NCI-H2081 treated with DMSO at 0.1 percent for 48 hours (cell line): ENCODE measurements around the gene N4BP2.

ENCODE experiments used
- DNase-seq: peaks from one replicate; lab custom pipeline; 2025; lab: John Stamatoyannopoulos, UW

The N4BP2 gene

DNA sequence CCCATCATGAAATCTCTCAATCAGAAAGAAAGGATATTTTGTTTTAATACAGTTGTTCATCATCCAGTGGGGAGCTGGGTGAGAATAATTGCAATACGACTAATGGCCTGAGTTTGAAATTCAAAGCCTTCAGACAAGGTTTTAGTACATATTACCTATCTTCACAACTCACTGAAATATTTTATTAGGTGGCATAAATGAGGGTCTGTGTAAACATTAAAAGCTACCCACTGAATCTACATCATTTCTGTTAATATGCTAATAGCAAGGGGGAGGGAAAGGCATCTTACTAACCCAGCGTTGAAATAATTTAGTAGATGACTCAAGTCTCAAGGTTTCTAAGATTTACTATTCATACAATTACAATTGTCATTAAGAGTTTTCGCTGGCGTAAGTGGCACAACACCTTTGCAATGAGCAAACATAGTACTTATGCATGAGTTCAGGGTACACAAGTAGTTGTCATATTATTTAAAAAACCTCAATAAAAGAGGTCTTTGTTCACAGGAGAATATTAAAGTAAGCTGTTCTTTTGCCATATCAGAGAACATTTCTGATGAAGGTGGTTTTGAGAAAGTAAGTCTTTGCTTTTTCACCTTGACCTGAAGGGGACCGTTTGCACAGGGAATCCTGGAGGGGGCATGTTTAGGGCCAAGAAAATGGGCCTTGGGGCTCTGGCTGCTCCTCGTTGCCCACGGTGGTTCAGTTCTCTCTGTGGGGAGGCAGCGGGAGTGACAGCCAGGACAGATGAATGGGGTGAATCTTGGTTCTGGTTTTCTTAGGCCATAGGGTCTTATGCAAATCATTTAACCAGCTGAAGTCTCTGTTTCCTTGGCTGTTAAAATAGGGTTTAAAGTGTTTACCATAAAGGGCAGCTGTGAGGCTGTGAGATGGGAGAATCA is 135.7 kb downstream of the N4BP2 start:
- no peak for DNase-seq

DNA sequence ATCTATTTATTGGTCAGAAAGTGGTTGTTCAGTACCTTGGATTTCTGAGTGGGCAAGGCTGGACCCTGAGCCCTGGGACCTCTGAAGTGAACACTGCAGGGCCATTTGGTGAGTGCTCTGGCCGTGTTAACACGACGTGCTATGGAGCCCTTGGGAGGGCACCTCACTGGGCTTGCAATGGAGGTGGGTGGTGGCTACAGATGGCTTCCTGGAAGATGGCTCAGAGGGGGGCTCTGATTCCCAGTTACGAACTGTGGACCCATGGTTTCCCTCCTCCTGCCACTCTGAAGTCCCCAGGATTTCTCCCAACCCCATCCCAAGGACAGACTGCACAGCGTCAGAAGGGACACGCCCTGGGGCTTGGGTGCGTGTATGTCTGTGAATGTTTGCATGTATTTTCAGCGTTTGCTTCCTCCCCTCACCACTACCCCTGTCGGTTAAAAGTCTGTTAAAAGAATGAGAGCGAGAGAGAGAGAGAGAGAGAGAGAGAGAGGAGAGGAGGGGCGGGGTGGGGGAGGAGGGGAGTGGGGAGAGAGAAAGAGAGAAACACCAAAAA is 136.4 kb downstream of the N4BP2 start:
- DNase-seq, result no peak

DNA sequence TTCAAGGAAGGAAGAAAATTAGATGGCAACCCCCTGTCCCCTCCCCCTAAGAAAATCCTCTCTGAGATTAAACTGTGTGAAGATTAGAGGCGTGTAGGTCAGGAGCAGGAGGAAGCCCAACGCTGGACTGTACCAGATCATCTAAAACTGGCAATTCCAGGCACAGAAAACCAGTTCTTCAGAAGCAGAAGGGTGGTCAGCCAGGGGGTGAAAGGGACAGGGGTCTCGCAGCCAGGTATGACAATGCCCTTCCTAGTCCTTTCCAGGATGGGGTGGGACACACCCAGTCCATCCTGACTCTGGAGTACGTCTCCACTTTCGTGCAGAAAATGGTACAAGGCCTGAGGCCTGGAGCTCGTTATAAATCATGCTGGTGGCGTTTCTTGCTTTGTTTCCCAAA is 136.9 kb downstream of the N4BP2 start:
- no peak for DNase-seq

DNA sequence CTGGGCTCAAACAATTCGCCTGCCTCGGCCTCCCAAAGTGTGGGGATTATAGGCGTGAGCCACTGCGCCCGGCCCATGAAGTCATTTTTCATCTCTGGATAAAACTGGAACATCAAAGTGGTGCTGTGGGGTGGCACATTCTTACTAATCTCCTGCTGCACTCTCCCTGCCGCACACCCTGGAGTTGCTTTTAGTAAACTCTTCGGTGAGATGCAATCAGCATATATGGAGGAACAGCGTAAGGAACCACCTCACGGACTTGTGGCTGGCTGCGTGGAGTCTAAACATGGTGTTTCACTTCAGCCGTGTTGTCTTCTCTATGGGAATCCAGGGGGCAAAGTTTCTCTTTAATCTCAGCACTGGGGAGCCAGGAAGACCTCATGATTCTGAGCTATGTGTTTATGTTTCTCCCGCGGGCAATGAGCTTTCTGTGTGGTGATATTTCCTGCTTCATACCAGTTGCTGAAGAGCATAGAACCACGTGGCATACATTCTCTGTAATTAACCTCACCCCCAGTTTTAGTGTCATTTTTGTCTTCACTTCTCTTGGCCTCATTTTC is 138.0 kb downstream of the N4BP2 start:
- no peak for DNase-seq

DNA sequence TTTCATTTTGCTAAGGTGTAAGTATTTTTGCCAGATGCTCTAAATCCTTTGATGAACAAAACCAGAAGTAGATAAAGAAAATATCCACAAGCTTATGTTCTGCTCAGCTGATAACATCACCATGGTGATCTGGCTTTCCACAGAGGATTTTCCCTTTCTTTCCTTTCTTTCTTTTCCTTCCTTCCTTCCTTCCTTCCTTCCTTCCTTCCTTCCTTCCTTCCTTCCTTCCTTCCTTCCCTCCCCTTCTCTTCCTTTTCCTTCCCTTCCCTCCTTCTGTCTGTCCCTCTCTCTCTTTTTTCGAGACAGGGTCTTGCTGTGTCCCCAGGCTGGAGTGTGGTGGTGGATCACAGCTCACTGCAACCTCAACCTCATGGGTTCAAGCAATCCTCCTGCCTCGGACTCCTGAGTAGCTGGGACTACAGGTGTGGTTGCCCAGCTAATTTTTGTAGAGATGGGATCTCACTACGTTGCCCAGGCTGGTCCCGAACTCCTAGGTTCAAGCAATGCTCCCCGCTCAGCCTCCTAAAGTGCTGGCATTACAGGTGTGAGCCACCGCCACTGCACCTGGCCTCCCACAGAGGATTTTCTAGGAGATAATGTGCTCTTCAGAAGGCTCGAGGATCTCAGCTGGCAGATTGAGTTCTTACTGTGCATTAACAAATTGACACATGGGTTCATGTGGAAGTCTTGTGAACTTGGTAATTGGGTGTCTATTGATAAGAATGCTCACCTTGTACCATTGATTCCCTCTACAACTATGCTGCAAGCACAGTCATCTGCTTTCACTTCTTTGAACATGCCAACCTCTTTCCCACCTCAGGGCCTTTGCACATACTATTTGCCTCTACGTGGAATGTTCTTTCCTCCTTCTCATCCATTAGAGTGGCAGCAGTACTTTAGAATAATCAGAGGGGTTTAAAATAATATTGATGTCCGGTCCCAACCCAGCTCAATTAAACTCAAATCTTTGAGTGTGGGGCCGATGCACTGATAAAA is 138.8 kb downstream of the N4BP2 start:
- no peak for DNase-seq

DNA sequence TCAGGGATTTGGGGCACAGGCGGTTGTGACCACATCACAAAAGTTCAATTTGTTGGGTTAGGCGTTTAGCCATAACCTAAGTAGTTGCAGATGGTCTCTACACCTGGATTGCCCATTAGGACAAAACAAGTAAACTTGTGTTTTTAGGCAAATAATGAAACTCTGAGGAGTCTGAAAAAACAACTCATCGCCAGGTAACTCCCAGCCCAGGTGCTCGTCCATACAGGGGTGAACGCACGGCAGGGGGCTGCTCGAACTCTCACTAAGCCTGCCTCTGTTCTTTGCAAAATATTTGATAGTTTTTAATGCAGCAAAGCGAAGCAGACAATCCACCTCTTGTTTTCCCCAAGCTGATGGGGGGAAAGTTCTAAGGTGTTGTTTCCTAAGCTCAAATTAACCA is 139.6 kb downstream of the N4BP2 start:
- DNase-seq, result no peak

DNA sequence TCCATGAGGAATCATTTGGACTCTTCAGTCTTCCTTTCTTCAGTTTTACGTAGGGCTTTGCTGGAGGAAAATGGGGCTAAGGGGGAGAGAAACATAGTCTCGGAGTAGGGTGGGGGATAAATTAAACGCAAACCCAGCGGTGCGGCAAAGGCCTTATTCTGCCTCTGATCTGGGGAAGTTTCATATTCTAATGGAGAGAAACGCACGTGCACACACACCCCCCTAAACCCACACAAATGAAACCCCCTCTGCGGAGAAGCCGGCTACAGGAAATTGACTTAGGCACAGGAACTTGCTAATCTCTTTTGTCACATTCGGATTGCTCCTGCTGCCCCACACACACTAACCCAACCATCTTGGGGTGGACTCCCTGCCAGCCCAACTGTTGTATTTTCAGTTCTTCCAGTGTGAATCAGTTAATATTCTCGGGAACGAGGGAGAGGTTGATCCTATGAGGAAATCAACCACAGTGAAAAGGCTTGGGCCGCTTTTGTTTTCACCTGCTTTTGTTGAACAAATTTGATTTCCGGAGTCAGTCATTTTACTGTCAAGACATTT is 140.2 kb downstream of the N4BP2 start, which contains the start of gene RHOH:
Gene RHOH, plus strand, starts transcription at position 308 of the 558 bp plus-strand sequence. CDS start 46,356 bp downstream, outside the sequence.
- DNase-seq, result no peak

DNA sequence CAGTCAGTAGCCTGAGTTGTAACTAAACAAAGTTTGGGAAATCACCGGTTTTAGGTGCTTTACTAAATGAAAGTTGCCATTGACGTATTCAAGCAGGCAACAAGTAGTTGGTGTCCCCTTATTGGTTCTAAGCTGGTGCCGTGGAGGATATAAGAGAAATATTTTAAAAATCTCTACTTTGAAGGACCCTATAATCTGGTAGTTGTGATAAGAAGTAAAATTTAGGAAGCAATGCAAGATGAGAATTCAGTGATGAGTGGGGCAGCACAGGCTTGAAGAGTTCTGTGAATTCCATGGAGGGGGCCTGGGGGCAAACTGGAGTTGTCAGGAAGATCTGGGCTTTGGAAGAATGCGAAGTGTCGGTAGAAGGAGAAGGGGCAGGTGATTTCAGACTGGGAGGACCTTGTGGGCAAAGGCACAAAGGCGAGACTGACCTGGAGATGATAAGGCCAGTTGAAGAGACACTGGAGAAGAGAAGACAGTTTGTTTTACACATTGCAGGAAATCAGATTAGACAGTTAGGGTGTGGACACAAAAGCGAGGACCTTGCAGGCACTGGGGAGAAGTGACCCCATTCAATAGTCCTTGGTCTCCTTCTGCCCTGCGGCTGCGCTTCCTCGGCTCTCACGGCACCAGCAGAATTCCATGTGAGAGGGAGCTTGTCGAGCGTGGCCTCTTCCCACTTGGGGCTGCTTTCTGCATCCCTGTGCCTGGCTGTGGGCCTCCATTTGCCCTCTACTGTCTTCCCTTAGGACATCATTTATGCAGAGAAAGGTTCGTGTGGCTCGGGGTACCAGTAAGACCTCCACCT is 141.4 kb downstream of the N4BP2 start:
- DNase-seq, result no peak

DNA sequence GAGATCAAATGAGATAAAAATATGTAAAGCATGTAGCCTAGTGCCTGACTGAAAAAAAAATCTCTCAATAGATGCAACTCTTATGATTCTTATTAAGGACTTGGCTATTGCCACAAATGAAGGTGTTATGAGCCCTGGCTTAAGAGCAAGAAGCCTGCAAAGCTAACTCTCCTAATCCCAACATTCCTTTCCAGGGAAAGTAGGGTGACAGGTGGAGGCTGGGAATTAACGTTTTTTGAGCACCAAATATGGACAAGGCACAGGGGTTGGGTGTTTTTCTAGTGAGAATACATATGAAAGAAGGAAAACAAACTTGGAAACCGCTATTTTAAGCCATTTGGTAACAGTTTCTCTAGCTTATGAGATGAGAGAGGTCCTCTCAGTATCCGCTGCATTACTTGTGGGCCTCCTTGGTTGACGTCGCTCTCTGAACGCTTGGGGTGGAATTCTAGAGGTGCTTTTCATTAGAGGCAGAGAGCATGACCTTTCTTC is 142.6 kb downstream of the N4BP2 start:
- DNase-seq, result no peak

DNA sequence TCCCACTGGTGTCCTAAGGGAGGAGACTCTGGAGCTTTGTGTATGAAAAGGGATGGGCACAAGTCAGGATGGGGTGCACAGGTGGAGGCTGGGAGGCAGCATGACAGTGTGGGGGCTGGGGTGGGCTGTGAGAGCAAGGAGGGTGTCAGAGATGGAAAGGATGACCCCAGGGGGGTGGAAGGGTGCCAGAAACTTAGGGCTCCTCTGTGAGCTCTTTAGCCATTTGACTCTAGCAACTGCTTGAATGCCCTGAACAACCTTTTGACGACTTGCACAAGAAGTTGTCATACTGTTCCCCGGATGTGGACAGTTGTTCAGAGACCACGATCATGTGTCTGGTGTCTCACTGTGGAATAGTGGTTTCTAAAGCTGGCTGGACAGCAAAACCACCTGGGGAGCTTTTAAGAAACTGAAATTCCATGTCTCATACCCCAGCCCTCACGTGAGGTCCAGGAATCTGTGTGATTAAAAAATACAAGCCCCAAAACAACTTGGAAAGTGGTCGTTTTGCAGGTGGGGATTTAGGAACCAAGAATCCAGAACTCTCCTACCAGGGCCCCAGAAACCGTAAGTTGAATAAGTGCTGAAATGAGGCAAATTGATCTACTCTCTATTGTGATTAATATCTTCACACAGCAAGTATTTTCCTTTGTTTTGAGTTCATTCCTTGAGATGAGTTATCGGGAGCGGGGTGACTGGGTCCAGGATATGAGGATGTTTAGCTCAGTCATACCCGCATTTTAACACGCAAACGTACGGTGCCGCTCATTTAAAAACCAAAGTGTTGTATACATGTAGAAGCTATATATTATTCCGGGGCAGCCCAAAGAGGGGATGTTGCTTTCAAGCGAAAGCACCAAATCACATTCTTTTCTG is 143.6 kb downstream of the N4BP2 start:
- DNase-seq, result no peak

DNA sequence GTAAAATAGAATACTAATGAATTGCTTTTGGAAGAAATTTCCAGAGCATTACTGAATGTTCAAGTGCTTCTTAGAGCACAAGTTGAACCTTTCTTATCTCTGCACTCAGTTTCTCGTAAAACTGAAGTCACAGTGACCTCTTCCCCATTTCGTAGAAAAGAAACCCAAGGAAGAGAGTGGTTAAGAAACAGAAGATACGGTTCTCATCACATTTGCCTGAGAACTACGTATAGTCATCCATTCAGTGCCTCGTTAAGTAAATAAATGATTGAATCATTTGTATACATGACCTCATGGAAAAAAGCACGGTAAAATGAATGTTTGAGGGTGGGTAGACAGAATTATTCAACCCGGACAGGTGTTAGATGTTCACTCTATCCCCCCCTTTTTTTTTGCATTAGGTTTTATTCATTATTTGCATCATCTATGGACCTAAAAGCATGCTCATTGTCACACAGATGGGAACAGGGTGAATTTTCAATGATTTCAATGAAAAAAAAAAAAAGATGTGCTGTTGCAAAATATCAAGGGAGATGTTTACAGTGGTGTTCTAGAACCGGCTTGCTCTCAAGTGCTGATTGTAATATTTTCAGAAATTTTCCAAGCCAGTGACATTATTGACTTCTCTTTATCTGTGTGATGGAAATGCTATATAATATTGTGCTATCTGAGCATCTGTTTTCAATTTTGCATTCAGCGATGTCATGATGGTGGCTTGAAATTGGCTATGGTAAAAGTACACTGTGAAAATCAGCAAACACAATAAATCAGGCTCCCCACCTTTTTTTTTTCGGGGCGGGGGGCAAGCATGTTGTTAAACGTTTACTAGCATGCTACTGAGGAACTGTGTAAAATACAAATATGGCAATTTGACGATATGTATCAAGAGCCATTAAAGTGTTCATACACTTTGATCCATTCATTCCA is 144.5 kb downstream of the N4BP2 start:
- no peak for DNase-seq

DNA sequence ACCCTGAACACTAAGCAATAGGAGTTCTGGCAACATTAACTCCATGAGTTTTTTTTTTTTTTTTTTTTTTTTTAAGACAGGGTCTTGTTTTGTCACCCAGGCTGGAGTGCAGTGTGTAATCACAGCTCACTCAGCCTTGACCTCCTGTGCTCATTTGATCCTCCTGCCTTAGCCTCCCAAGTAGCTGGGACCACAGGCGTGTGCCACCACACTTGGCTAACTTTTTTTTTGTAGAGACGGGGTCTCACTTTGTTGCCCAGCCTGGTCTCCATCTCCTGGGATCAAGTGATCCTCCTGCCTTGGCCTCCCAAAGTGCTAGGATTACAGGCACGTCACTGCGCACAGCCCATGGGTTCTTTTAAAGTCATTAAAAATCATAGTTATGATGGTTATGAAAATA is 145.2 kb downstream of the N4BP2 start:
- no peak for DNase-seq

DNA sequence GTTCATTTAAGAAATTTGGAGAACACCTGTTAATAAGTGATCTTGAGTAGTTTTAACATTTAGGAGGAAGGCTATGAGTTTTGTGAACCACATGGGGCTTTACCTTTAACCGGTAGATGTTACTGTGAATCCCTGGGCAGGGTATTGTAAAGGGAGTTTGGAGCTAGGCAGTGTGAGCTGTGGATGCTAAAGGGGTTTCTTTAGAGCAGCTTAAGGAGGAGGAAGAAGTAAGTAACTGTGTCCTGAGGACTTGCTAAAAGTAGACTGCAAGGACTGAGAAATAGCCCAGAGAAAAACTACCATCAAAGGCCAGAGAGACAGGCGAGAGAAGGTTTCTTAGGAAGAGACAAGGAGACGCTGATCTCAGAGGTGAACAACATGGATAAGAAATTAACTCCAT is 145.8 kb downstream of the N4BP2 start:
- no peak for DNase-seq

DNA sequence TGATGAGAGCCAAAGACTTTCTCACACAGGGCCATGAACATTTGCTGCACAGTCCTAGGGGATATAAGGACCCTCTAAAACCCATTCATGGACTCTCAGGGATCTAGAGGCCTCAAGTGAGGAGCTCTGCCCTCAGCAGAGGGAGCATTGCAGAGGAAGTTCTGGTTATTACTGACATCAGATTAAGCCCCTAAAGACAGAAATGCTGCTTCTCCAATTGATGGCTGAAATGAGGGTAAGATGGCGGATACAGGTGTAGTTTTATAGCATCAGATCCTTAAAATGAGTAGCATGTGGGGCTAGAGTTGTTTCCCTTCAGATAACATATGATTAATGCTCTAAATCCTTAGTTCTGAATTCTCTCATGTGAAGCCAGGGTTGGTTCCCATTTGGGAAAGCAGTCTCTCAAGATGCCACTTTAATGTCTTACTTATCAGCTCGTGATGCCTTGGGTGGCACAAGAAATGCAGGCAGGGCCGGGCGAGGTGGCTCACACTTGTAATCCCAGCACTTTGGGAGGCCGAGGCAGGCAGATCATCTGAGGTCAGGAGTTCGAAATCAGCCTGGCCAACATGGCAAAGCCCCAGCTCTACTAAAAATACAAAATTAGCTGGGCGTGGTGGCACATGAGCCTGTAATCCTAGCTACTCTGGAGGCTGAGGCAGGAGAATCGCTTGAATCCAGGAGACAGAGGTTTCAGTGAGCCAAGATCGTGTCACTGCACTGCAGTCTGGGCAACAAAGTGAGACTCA is 148.0 kb downstream of the N4BP2 start:
- no peak for DNase-seq

DNA sequence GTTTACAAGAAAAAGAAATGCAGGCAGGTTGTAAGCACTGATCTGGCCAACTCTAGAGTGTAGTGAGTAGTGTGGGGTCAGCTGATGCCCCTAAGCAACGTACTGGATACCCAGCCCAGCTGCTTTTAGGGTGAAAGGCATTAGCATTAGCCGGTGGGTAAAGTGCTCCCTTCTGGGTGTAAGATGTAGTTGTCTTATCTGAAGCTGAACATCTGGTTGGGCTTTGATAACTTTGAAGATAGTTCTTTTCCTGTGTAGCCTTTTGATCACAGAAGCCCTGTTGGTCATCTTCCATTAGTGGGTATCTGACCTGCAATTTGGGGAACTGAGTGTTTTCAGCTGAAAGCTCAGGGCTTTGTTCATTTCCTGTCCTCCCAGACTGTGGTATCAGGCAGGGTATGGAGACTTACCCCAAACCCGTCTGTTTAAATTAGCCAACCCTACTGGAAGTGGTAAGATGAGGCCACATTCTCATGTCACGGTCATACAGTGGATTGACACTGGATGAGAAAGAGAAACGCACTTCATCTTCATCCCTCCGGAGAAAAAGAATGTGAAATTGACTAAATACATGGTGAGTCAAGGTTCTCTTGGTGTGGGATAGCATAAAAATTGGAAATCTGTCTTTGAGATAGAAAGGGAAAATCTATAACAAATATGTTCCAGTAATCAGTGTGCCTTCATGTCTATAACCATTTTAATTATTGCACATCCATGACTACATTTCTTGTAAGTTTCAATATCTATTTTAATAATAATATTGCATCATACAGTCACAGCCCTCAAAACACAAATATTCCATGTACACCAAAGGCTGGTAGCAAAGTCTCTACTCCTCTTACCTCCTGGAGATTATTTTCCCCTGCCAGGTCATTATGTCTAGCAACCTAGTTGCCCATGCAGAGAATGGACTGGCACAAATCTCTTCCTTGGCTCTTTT is 148.9 kb downstream of the N4BP2 start:
- no peak for DNase-seq

DNA sequence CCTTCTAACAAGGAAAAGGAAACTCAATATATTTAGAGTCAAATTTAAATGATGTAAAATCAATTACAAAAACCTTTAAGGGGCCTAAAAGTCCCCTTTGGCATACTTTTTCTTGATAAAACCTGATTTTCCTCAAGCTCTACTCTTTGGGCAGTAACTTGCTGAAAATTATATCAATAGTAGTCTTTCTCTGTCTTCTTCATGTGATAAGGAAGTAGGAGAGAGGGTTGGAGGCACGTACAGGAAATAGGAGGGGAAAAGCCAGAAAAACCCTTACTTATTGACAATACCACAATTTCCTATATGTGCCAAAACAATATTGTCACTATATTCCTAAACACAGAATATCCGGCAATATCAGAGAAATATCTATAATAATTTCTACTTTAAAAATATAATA is 149.8 kb downstream of the N4BP2 start:
- no peak for DNase-seq
